Nephron progenitor cell (in vitro differentiated cells): ENCODE measurements around the gene ZNF646.

Experiments used
- DNase-seq: peaks from one replicate; pipeline ENCODE4 v3.0.0; 2021
- H3K27ac Mint-ChIP-seq: 2 replicates; pipeline ENCODE4 v1.8.0; 2021; ENCODE audit warnings: mild to moderate bottlenecking, moderate library complexity, mixed read lengths
- H3K27me3 Mint-ChIP-seq: 2 replicates; pipeline ENCODE4 v1.8.0; 2021; ENCODE audit warnings: mild to moderate bottlenecking, low read depth, mixed read lengths; ENCODE audit not compliant: poor library complexity
- H3K36me3 Mint-ChIP-seq: 2 replicates; pipeline ENCODE4 v1.8.0; 2021; ENCODE audit warnings: low read depth, mixed read lengths
- H3K4me1 Mint-ChIP-seq: 2 replicates; pipeline ENCODE4 v1.8.0; 2021; ENCODE audit warnings: mixed read lengths
- H3K4me3 Mint-ChIP-seq: 2 replicates; pipeline ENCODE4 v1.8.0; 2021; ENCODE audit warnings: mild to moderate bottlenecking, moderate library complexity, mixed read lengths
- H3K9me3 Mint-ChIP-seq: 2 replicates; pipeline ENCODE4 v1.8.0; 2021; ENCODE audit warnings: mild to moderate bottlenecking, moderate library complexity, mixed read lengths
- TF ChIP-seq, protein P1 (sequence below): fragments of 200-600 bp; sonication (generic); IDR thresholded peaks from 2 replicates; pipeline ENCODE4 v1.5.0; 2021; ENCODE audit warnings: antibody characterized with exemption

ZNF646 gene

DNA sequence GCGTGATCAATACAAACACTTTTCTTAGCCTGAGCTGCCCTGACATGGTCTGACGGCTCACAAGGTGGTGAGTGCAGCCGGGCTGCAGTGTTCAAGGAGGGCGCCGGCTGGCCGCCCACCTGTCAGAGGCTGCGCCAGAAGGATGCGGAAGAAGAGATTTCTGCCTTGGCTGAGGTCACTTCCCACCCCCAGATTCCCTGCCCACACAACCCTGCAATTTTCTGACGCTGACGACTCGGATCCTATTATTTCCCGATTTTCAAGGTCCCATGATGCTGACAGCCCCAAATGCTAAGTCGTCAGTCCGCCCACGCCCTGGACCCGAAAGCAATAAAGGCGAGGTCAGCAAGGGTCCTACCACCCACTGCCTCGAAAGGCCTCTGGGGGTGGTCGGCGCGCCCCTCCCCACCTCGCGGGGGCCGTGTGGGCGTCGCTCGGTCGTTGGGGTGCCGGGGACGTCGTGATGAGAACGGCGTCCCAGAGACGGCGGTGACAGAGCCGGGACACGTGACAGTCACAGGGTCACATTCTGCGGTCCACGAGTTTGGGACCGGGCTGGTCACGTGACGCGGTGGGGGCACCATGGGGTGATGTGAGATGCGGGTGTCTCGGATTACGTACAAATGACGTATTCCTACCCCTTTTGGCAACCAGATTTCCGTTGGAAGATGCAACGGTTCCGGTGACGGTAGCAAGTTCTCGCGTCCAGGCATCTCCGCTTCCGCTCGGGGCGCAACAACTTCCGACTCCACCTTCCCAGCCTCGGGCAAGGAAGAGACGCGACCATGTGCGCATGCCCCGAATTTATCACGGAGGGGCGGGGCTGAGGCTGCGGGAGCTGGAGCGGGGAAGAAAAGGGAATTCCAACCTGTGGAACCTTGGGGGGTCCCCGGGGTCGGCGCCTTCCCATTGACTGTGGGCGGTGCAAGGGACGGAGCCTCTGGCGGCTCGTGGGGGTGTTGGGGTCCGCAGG lies 41.2 kb upstream of the ZNF646 start, which contains the start of gene STX4:
Gene STX4 (plus strand): TSS at position 823 of the 973 bp plus-strand sequence. CDS start 248 bp downstream, outside the sequence.
- H3K4me3 Mint-ChIP-seq, result peak within 1 kb of the TSS; percentile 93

DNA sequence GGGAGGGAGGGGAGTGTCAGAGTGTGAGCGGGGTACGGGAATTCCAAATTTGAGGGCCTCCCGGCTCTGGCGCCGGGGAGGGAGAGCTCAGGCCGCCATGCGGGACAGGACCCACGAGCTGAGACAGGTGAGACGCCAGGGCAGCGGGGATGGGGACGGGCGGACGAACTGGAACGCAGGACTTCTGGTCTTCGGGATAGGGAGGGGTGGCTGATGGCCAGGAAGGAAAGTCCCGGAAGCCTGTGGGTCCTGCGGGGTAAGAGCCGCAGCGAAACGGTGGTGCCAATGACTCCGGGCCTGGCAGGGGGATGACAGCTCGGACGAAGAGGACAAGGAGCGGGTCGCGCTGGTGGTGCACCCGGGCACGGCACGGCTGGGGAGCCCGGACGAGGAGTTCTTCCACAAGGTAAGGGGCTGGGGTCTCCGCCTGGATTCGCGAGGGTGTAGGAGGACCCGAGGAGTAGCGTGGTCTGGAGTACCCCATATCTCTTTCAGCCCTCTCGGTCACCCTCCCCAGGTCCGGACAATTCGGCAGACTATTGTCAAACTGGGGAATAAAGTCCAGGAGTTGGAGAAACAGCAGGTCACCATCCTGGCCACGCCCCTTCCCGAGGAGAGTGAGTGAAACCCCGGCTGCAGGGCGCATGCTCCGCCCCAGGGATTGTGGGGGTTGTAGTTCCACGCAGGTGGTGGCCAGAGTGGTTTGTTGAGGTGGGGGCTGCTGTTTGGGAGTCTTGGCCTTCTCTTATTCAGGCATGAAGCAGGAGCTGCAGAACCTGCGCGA lies 40.3 kb upstream of the ZNF646 start:
- peaks cover 5% of the 10 kb centered on the region for H3K27me3 Mint-ChIP-seq
- no peaks in the 10 kb centered on the region for H3K9me3 Mint-ChIP-seq
- H3K4me1 Mint-ChIP-seq, result peaks cover 19% of the 10 kb centered on the region
- H3K36me3 Mint-ChIP-seq, result no peaks in the 10 kb centered on the region
- H3K27ac Mint-ChIP-seq, result peak overlapping the region; percentile 45
- TF ChIP-seq, protein P1, sequence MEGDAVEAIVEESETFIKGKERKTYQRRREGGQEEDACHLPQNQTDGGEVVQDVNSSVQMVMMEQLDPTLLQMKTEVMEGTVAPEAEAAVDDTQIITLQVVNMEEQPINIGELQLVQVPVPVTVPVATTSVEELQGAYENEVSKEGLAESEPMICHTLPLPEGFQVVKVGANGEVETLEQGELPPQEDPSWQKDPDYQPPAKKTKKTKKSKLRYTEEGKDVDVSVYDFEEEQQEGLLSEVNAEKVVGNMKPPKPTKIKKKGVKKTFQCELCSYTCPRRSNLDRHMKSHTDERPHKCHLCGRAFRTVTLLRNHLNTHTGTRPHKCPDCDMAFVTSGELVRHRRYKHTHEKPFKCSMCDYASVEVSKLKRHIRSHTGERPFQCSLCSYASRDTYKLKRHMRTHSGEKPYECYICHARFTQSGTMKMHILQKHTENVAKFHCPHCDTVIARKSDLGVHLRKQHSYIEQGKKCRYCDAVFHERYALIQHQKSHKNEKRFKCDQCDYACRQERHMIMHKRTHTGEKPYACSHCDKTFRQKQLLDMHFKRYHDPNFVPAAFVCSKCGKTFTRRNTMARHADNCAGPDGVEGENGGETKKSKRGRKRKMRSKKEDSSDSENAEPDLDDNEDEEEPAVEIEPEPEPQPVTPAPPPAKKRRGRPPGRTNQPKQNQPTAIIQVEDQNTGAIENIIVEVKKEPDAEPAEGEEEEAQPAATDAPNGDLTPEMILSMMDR, result no peak
- peak; percentile 92 for DNase-seq
- H3K4me3 Mint-ChIP-seq, result peak overlapping the region; percentile 93

More for the DNA sequence above, 41.2 kb upstream of the ZNF646 start, which contains the start of gene STX4:
- TF ChIP-seq, protein P1, result no peak
- Mint-ChIP-seq H3K36me3 (no peaks in the 10 kb centered on the region), H3K9me3 (no peaks in the 10 kb centered on the region), H3K27ac (peak within 1 kb of the TSS; percentile 71), H3K27me3 (peaks cover 5% of the 10 kb centered on the region), H3K4me1 (peaks cover 19% of the 10 kb centered on the region)
- peak; percentile 98 for DNase-seq

GRCh38 chr16:31036691-31037090 lies 37.5 kb upstream of the ZNF646 start:
- Mint-ChIP-seq H3K9me3 (no peaks in the 10 kb centered on the region), H3K27me3 (no peaks in the 10 kb centered on the region), H3K27ac (no peak overlapping the region), H3K4me1 (peaks cover 17% of the 10 kb centered on the region), H3K36me3 (no peaks in the 10 kb centered on the region), H3K4me3 (no peak overlapping the region)
- DNase-seq, result no peak
- TF ChIP-seq, protein P1, result no peak

DNA sequence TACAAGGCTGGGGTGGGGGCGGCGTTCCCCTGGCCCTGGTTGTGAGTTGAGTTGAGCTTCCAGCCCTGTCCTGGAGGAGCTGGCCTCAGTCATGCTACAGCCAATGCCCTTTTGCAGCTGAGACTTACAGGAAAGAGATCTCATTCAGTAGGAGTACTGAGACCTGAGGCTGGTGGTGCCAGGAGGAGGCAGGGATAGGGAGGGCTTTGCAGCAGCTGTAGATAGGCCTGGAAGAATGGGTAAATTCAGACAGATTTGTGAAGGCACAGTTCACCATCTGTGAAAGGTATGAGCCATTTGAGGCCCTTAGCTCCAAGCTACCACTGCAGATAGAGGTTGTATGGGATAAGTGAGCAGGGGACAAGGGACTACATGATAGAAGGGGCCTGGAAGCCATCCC lies 35.2 kb upstream of the ZNF646 start:
- no peak overlapping the region for H3K27ac Mint-ChIP-seq
- peaks cover 5% of the 10 kb centered on the region for H3K4me1 Mint-ChIP-seq
- no peak for DNase-seq
- no peaks in the 10 kb centered on the region for H3K9me3 Mint-ChIP-seq
- no peak overlapping the region for H3K4me3 Mint-ChIP-seq
- no peaks in the 10 kb centered on the region for H3K27me3 Mint-ChIP-seq
- TF ChIP-seq, protein P1, result no peak
- H3K36me3 Mint-ChIP-seq, result no peaks in the 10 kb centered on the region

DNA sequence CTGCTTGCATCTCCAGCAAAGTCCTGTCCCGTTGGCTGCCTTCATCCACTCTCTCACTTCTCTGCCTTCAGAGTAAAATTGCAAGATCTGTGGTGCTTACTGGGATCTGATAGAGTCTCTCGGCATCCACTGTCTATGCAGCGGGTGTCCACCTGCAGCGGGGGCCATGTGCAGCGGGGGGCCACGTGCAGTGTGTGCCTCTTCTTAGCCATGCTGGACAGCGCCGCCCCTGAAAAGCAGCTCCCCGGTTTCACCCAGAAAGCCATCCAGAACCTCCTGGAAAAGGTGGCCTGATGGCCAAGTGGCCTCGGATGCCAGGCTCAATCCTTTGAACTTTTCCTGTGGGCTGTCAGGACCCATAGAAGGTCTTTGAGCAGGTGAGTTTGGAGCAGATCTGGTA lies 31.4 kb upstream of the ZNF646 start:
- no peak overlapping the region for H3K27ac Mint-ChIP-seq
- TF ChIP-seq, protein P1, result no peak

More for the DNA sequence above, 31.4 kb upstream of the ZNF646 start:
- Mint-ChIP-seq H3K36me3 (no peaks in the 10 kb centered on the region), H3K27me3 (no peaks in the 10 kb centered on the region), H3K9me3 (no peaks in the 10 kb centered on the region), H3K4me3 (no peak overlapping the region), H3K4me1 (no peaks in the 10 kb centered on the region)
- DNase-seq, result no peak
